ENCODE measurements around the gene TMEM187. TPM values are rescaled to one million over a fixed set of nuclear protein-coding genes. Genes with fewer than 3 reads are reported as not detected.

TMEM187 gene
- 21.4 and 23.4 TPM in 2 replicates for total RNA-seq (2014; rRNA removed; shearing (Covaris generic))

GRCh38 chrX:153972368-153973126, at the start of gene TMEM187:
Gene TMEM187, plus strand, starts transcription at chrX:153972754. Its CDS starts 9,309 bp downstream, at chrX:153982063.
- DNase-seq (ENCODE audit: low spot score): peak; percentile 97

- DNase-seq (ENCODE audit: low spot score): peak; percentile 74
These were observed 49.4 kb upstream of the TMEM187 start for GRCh38 chrX:153922932-153923857.

- DNase-seq (ENCODE audit: low spot score): peak; percentile 62
These were observed 48.2 kb upstream of the TMEM187 start for GRCh38 chrX:153924149-153924861.

GRCh38 chrX:153925387-153925738, 47.2 kb upstream of the TMEM187 start:
- DNase-seq (ENCODE audit: low spot score): no peak

GRCh38 chrX:153925739-153926551, 46.6 kb upstream of the TMEM187 start, which contains the start of gene ARHGAP4:
Gene ARHGAP4, minus strand, starts transcription at chrX:153926264. Its CDS starts 62 bp downstream, at chrX:153926202.
- no peak for DNase-seq (ENCODE audit: low spot score)

GRCh38 chrX:153926552-153926857, 46.0 kb upstream of the TMEM187 start:
- DNase-seq (ENCODE audit: low spot score): no peak

- DNase-seq (ENCODE audit: low spot score): no peak
These were observed 45.5 kb upstream of the TMEM187 start for GRCh38 chrX:153926858-153927671.

- no peak for DNase-seq (ENCODE audit: low spot score)
These were observed 45.0 kb upstream of the TMEM187 start for GRCh38 chrX:153927672-153927921.

- peak; percentile 99 for DNase-seq (ENCODE audit: low spot score)
These were observed 44.4 kb upstream of the TMEM187 start for GRCh38 chrX:153927922-153928760.

GRCh38 chrX:153928846-153929245, 43.7 kb upstream of the TMEM187 start:
- DNase-seq (ENCODE audit: low spot score): no peak

GRCh38 chrX:153929576-153929975, 43.0 kb upstream of the TMEM187 start:
- DNase-seq (ENCODE audit: low spot score): no peak

- DNase-seq (ENCODE audit: low spot score): no peak
These were observed 42.3 kb upstream of the TMEM187 start for GRCh38 chrX:153930011-153930910.

GRCh38 chrX:153931151-153931550, 41.4 kb upstream of the TMEM187 start:
- no peak for DNase-seq (ENCODE audit: low spot score)

- DNase-seq (ENCODE audit: low spot score): no peak
These were observed 40.8 kb upstream of the TMEM187 start for GRCh38 chrX:153931748-153932147.

GRCh38 chrX:153932220-153932915, 40.2 kb upstream of the TMEM187 start:
- no peak for DNase-seq (ENCODE audit: low spot score)

- DNase-seq (ENCODE audit: low spot score): no peak
These were observed 38.8 kb upstream of the TMEM187 start for GRCh38 chrX:153933748-153934147.

GRCh38 chrX:153934148-153934761, 38.3 kb upstream of the TMEM187 start:
- DNase-seq (ENCODE audit: low spot score): peak; percentile 21
